Superior temporal gyrus (tissue), 1 donor: ENCODE measurements around the gene ITPR2.

Source experiments
- DNase-seq: peaks from one replicate; pipeline ENCODE4 v3.0.0-alpha.2; 2016; ENCODE audit errors: extremely low spot score

Gene ITPR2

GRCh38 chr12:26704684-26705460 is 128.1 kb downstream of the ITPR2 start:
- no peak for DNase-seq

GRCh38 chr12:26704214-26704613 is 128.8 kb downstream of the ITPR2 start:
- DNase-seq: no peak

GRCh38 chr12:26702741-26703140 is 130.3 kb downstream of the ITPR2 start:
- DNase-seq: no peak

GRCh38 chr12:26701604-26702215 is 131.3 kb downstream of the ITPR2 start:
- peak; percentile 93 for DNase-seq

- no peak for DNase-seq
These were observed 132.6 kb downstream of the ITPR2 start for GRCh38 chr12:26700430-26700829.

- no peak for DNase-seq
These were observed 133.8 kb downstream of the ITPR2 start for GRCh38 chr12:26699237-26699636.

- no peak for DNase-seq
These were observed 134.8 kb downstream of the ITPR2 start for GRCh38 chr12:26698186-26698585.

GRCh38 chr12:26697217-26697616 is 135.8 kb downstream of the ITPR2 start:
- DNase-seq: no peak

GRCh38 chr12:26696613-26697092 is 136.3 kb downstream of the ITPR2 start:
- DNase-seq: no peak

- no peak for DNase-seq
These were observed 136.9 kb downstream of the ITPR2 start for GRCh38 chr12:26696048-26696612.

GRCh38 chr12:26694402-26694801 is 138.6 kb downstream of the ITPR2 start:
- no peak for DNase-seq

GRCh38 chr12:26692407-26692806 is 140.6 kb downstream of the ITPR2 start:
- DNase-seq: no peak

- DNase-seq: peak; percentile 73
These were observed 141.6 kb downstream of the ITPR2 start for GRCh38 chr12:26691234-26691970.

- DNase-seq: no peak
These were observed 142.4 kb downstream of the ITPR2 start for GRCh38 chr12:26690601-26691000.

- DNase-seq: no peak
These were observed 143.6 kb downstream of the ITPR2 start for GRCh38 chr12:26689281-26689841.

- DNase-seq: no peak
These were observed 144.6 kb downstream of the ITPR2 start for GRCh38 chr12:26688344-26688904.

- no peak for DNase-seq
These were observed 146.6 kb downstream of the ITPR2 start for GRCh38 chr12:26686408-26686807.

GRCh38 chr12:26684101-26684500 is 148.9 kb downstream of the ITPR2 start:
- DNase-seq: no peak

- DNase-seq: no peak
These were observed 149.6 kb downstream of the ITPR2 start for GRCh38 chr12:26683443-26683842.

GRCh38 chr12:26680727-26681455 is 152.1 kb downstream of the ITPR2 start:
- DNase-seq: no peak
